ENCODE measurements around the gene PIBF1.
"Not testable (repeated sequence)": the region's sequence is repeated elsewhere in the genome, so short reads cannot be mapped to it uniquely, and the experiment has no call there.

Gene PIBF1

DNA sequence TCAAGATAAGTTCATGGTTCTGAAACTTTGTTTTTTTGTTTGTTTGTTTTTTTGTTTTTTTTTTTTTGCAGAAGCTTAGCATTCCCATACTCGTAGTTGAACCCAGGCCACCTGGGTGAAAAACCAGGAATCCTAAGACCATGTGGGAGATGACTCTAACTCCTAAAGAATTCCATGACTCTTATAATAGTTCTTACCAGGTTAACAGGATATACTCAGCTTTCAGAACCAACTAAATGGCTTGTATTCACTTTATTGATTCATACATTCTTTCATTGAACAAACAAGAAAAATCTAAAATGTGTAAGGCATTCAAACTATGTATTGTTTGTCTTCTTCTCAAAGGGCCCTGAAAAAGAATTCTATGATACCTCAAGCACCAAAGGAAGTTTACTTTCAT, 236.4 kb downstream of the PIBF1 start:
- no peak for DNase-seq (ENCODE audit: low read depth)

DNA sequence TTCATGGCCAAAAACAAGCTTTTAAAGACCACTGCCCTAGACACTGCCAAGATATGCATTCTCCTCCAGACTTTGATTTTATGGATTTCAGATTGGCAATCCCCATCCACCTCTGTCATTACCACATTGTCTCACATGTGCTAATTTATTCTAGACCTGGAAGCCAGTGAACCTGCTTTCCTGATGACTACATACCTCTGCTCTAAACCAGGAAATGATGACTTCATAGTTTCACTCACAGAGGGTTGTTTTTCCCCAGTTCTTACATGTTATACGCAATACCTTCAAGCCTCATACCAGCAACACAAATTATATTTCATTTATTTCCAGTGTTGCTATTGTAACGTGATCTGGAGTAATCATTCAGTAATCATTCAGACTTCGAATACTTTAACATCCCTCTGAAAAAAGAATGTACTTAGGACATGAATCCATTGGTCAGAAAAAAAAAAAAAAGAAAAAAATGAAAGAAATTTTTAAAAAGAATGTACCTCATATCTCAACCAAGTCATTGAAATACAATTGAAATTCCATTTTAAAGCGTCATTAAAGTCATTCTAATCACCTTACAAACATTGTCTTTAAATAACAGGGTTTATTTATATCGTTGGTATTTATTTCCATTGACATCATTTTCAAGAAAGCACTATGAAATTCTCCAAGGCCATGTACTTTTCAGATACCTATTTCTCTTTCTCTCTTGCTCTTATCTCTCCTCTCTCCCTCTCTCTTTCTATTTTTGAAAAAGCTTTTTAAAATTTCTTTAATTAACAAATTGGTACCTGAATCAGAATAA, 243.5 kb downstream of the PIBF1 start:
- DNase-seq (ENCODE audit: low read depth), result no peak

DNA sequence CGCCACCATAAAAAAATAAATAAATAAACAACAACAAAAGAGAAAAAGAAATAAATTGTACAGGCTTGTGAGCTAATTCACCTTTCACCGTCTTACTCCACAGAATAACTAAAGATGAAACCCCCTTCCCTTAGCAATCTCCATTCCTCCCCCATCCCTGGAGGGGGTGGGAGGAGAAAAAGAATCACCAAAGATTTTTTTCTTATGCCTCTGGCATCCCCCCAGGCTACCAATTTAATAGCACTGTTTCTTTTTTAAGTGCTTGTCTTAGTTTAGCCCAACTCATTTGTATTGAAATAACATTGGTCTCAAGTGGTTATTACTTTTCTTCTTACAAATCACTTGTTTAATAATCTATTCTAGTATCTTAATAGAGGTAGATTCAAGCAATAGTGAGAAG, 253.0 kb downstream of the PIBF1 start:
- DNase-seq (ENCODE audit: low read depth), result no peak

DNA sequence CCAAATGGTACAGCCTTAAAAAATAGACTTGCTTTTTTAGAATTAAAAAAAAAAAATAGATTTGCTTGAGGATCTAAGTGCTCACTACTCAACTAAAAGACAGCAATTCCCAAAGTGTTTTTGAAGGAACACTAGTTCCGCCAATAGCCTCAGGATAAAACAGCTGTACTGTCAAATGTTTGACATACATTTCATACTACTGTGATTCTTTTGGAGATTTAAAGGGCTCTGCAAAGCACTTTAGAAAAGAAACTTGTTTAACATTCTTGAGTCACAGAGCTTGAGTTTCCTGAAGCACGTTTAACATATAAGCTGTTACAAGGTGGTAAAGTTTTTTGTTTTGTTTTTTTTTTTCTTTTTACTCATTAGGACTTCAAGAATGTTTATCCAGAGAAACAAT, 253.7 kb downstream of the PIBF1 start:
- no peak for DNase-seq (ENCODE audit: low read depth)

DNA sequence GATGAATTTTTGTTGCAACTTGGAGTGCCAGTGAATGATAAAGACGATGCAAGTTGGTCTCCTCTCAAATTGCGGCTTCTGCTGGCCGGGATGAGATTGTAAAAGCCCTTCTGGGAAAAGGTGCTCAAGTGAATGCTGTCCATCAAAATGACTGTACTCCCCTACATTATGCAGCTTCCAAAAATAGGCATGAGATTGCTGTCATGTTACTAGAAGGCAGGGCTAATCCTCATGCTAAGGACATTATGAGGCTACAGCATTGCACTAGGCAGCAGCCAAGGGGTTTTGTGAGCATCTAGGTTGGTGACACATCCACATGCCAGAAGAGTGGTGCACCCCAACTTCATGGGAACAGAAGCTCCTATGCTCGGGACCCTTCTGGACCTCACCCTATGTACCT, 254.6 kb downstream of the PIBF1 start:
- no peak for DNase-seq (ENCODE audit: low read depth)

DNA sequence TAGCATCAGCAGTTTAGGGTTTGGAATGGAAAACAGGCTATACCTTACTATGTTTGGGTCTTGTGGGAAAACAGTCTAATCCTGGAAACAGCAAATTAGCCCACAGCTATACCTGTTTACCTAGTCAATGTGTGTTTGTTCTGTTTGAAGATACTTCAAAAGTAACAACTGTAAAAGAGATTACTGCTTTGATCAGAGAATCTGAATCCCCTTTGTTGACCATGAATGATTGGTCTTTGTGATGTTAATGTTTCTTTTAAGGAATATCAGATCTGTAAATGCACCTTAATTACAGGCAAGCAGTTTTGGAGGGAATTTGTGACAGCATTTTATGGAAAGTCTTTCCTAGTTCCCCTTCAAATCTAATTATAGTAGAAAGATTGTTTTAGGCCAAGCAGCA, 256.1 kb downstream of the PIBF1 start:
- no peak for DNase-seq (ENCODE audit: low read depth)

DNA sequence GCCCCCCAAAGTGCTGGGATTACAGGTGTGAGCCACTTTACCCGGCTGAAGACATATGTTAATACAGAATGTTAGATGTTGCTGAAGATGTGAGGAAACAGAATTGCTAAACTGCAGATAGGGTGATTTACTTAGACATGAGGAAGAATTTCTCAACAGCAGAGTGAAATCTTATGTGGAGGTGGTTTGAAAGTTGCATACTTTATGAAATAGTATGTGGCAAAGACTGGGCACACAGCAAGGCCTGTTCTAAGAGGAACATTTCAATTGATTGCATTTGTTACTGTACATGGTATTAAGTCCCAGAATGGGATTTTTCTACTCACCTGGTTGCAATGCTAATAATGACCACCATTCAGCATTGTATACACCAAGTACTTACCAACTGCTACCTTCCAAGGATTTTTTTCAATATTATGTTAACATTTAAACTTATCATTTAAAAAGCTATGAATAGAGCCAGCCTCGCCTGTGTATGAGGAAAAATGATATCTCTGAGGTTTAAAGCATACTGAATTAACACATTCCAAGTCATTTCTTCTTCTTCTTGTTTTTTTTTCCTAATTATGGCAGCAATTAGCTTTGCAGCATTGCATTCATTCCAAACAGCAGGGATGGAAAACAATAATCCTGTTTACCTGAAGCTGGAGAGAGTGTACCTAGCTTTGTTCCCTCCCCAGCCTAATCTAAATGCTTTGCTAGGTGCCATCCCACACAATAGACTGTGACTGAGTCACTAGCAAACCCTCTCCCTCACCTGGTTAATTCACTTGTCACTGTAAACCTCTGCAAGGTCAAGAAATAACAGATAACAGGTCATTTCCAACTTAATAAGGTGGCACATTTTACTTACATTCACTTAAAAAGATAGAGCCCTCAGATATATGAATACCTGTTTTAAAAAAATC, 257.5 kb downstream of the PIBF1 start:
- no peak for DNase-seq (ENCODE audit: low read depth)

DNA sequence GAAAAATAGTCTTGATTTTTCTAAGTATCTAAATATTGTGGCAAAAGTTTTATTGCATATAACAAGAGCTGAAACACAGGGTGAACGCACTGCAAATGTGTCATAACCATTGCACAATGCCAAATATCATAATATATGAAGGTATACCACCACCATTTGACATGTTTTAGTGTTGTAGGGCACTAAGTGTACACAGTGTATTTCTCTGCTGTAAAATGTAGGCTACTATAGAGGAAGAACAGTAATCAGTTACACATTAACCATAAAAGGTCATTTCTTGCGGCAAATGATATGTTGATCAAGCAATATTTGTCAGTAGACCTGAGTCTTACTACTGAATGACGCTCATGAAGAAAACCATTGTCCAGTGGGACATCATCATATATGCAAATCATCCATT, 258.6 kb downstream of the PIBF1 start:
- DNase-seq (ENCODE audit: low read depth), result no peak

DNA sequence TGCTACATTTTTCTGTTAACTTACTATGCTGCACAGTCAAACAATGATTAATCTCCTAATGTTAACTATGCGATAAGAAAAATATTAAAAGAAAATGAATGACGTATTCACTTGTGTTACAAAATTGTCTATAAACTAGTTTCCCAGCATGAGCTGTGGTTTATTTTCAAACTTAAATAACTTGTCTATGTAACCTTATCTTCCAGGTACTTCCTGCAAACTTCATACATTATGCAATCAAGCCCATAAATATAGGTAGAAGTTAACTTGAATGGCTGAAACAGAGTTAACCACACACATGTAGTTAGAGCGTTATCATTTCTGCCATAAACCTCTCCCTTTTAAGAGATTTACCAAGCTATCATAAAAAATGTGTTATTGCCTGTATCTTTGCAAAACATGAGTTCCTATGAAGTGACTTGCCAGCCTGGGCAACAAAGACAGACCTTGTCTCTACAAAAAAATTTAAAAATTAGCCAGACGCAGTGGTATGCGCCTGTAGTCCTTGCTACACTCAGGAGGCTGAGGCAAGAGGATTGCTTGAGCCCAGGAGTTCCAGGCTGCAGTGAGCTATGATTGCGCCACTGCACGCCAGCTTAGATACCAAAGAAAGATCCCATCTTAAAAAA, 259.1 kb downstream of the PIBF1 start:
- no peak for DNase-seq (ENCODE audit: low read depth)

DNA sequence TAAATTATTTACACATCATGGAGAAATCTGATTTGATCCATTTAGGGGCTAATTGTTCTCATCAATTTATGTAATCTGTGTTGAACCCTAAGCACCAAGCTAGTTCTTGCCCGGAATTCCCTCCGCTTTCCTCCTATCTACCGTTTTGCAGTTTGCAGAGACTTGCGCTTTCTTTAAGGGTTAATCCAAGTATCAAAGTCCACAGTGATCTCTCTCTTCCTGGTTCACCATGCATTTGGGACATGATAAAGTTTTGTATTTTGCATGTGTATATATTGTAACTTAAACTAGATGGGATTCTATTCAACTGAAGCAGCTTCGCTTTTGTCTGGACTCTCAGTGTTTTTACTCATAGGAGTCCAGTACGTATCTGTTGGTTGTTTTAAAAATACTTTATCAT, 263.1 kb downstream of the PIBF1 start:
- DNase-seq (ENCODE audit: low read depth), result no peak

DNA sequence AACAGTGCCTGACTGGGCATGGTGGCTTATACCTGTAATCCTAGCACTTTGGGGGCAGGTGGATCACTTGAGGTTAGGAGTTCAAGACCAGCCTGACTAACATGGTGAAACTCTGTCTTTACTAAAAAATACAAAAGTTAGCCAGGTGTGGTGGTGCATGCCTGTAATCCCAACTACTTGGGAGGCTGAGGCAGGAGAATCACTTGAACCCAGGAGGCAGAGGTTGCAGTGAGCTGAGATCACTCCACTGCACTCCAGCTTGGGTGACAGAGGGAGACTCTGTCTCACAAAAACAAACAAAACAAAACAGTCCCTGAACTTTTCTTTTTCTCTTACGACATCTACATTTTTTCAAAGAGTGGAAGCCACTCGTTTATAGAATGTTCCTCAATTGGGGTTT, 266.7 kb downstream of the PIBF1 start:
- DNase-seq (ENCODE audit: low read depth), result not testable (repeated sequence)

DNA sequence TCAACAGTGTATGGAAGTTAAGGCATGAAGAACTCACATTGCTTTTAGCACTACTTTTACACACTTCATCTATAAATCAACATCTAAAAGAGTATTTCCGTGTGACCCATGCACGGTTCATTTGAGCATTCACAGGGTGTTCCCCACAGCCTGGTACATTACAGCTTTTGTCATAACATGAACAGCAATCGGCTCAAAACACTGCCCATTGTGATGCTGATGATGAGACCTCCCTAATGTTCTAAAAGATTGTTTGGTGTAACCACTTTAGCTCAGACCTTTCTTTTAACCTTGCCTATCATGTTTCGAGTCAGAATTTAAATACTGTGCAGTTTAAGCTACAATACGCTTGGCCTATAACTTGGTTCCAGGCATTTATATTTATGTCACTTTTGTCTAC, 272.8 kb downstream of the PIBF1 start:
- DNase-seq (ENCODE audit: low read depth), result no peak

DNA sequence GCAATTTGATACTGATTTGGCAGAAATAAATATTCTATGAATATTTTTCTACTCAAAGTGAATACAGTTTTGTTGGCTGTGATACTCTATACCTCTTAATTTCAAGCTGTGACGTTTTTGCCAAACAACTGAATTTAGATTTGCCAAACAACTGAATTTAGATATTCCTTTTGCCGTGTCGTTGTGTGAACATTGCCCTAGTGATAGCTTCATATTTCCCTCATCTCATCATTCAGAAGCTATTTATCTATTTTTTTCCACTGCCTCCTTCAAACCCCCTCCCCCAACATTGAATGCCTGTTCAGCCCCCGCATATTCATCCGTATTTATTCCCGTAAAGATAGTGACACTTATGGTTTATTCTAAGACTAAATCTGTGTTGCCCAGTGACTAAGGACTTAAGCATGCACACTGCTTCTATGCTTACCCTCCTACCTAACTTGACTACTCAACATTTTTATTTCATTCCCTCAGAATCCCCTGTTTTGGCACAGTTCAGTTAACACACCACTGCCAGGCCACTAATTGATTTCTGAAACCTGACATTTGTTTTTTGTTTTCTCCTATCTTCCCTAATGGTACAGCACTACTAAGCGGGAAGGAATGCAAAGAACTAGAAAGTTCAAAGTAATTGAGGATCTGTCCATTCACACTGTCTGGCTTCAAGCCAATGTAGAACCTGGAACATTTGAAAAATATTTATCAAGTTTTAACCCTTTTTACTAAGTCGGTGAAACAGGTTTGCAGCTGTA, 274.1 kb downstream of the PIBF1 start:
- DNase-seq (ENCODE audit: low read depth), result no peak

DNA sequence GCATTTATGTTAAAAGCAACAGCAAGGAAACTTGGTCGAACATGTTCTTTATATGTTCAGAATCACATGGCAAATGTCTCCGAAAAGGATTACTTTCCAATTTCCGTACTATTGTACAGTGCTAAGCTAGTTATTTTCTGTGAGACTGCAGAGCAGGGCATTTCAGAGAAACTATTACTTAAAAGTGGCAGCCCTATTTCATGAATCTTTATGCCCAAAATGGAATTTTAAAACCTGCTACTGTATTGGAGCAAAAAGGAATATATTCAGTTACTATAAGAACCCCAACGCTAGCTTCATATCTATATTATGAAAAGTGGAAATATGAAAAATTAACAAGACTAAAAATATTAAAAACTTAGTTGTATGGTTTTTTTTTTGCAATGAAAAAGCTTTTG, 274.6 kb downstream of the PIBF1 start:
- no peak for DNase-seq (ENCODE audit: low read depth)

DNA sequence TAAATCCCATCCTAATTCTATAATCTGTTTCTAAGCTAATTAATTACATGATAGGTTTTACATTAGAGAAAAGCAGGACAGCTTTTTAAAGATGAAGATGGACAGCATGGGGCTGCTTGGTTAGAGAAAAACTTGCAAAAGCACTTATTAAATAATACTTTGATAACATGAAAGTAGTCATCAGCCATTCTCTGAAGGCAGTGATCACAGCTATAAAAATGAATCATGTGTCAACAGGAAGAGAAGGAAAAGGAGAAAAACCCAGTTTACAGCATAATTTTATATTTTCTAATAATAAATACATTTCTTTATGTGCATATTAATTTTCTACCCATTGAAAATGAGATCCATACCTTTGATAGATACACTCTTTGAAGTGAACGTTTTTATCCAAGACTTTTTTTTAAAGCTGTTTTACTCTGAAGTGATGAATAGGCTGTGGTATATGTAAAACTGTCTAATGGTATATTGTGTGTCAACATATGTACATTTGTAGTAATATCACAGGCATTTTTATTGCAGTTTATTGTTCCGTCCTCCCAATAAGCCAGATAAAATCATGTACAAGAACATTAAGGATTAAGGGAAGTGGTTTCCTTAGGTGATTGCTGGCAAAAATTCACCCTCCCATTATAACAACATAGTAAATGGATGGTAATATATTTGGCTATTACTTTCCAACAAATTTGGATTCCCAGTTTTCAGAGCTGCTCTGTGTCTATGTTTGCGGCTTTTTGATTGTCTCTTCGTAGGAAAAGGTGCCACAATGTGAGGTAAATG, 275.5 kb downstream of the PIBF1 start:
- DNase-seq (ENCODE audit: low read depth), result no peak

DNA sequence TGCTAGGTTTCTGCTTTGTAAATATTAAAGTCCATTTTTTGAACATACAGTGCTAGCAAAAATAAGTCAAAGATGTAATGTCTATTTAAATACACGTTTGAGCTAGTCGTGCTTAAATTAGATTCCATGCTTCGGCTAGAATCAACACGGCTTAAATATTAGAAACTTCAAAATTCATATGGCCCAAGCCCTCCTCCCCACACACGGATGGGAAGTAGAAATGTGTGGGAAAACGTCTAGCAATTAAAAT, 276.1 kb downstream of the PIBF1 start:
- DNase-seq (ENCODE audit: low read depth), result no peak

DNA sequence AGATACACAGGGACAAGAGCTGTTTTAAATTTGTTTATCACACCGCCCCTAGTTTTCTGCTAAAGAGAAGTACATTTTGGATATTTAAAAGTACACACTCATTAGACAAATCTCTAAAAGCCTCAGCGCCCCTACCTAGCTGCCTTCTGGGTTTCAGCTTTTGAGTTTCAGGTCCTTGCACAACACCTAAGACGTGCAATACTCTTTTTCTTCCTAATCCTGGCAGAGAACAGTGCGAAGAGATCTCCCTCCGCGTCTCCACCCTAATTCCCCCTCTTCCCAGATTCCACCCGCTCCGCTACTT, 276.5 kb downstream of the PIBF1 start:
- no peak for DNase-seq (ENCODE audit: low read depth)

DNA sequence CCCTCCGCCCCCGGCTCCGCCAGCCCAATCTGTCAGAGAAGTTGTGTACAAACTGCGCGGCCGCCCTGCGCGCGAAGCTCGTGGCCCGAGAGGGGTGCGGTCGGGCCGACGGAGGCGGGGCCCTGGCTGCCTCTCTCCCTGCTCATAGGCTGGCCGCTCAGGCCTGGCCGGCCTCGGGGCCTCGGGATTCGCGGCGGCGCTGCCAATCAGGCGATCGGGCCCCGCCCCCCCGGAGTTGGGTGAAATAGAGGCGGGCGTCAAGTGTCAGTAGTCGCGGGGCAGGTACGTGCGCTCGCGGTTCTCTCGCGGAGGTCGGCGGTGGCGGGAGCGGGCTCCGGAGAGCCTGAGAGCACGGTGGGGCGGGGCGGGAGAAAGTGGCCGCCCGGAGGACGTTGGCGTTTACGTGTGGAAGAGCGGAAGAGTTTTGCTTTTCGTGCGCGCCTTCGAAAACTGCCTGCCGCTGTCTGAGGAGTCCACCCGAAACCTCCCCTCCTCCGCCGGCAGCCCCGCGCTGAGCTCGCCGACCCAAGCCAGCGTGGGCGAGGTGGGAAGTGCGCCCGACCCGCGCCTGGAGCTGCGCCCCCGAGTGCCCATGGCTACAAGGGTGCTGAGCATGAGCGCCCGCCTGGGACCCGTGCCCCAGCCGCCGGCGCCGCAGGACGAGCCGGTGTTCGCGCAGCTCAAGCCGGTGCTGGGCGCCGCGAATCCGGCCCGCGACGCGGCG, 277.0 kb downstream of the PIBF1 start, which contains the start of gene KLF5:
Gene KLF5 (plus strand): TSS at position 270 of the 724 bp plus-strand sequence. CDS start 323 bp downstream, at position 593.
- peak; percentile 88 for DNase-seq (ENCODE audit: low read depth)

DNA sequence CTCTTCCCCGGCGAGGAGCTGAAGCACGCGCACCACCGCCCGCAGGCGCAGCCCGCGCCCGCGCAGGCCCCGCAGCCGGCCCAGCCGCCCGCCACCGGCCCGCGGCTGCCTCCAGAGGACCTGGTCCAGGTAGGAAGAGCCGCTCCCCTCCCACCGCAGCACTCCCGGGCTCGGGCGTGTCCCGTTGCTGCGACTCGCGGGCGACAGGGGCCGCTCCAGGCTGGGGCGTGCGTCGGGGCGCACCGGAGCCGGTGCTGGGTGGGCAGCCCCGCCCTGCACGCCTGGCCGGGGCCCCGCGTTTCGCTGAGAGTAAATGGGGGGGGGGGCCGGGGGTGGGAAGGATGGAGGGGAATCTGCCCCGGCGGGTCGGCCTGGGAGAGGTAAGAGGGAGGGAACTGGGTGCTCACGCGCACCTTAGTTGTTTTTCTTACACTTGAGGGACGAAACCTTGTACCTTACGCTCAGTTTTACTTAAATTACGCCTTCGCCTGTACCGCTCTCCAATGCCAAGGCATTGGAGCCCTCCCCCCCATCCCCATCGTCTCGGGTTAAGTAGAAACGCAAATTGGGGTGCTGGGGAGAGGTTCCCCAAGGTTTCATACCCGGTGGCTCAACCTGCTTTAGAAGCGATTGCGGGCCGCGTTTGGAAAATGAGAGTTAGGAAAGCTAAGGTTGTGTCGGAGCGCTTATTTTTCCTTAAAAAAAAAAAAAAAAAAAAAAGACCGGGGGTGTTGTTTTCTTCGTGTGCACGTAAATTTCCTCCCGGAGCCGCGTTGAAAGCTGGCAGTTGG, 277.7 kb downstream of the PIBF1 start:
- DNase-seq (ENCODE audit: low read depth), result peak; percentile 22

Data from T-helper 22 cell (primary cell).